Measurements from ENCODE around the gene DOK7. TPM values are rescaled to one million over a fixed set of nuclear protein-coding genes. Genes with fewer than 3 reads are reported as not detected.

The DOK7 gene
- total and polyA plus RNA-seq, 2 of the 4 experiments (the other 2 are of a cell fraction), result not detected

DNA sequence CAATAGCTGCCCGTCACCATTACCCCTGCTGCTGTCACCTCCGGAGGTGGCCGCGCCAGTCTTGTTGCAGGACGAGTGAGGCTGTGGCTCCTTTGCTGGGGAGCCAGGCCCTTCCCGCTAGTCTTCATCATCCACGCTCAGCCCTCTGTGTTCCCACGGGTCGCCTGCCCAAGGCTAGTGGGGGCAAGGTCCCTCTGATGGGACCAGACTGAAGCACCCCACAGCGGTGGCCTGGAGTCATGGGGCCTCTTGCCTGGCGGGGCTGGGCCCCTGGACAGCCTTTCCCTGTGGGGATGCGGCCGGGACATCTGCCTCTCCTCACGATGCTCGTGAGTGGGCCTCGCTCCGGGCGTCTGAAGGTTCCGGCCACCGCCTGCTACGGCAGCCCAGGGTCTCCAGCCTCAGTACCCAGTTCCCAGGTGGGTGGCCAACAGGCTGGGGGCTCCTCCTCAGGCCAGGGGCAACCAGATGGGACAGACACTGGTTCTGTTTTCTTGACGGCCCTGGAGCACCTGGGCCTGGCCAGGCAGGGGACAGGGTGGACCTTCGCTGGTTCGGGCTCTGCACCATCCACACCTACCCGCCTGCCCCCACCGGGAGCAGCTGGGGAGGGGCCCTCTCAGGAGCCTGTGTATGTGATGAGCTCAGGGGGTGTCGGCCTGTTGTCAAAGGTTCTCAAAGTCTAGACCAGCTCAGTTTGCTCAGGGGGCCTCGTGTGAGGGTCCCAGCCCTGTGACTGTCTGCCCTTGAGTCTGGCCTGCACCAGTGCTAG is 32.3 kb downstream of the DOK7 start:
- H2BK120ac ChIP-seq (ENCODE audit: low read depth, low read length), result no peak overlapping the region
- no peak overlapping the region for H3K9ac ChIP-seq (ENCODE audit: low read depth, low read length)
- ChIA-PET POLR2A (ENCODE audit: unreplicated experiment) (no interaction called here), CTCF (no interaction called here)
- H4K5ac ChIP-seq (ENCODE audit: low read depth, low read length), result no peak overlapping the region
- no peak overlapping the region for H4K8ac ChIP-seq (ENCODE audit: low read depth in 2 of 2, low read length in 2 of 2)
- H3K4ac ChIP-seq (ENCODE audit: low read depth, low read length), result no peak overlapping the region
- H3K9me3 ChIP-seq (ENCODE audit: control insufficient read depth, insufficient read depth, low read length), result no peaks in the 10 kb centered on the region
- no peak overlapping the region for H2BK15ac ChIP-seq (ENCODE audit: low read depth, low read length)
- in situ Hi-C loops (cut with MboI; ENCODE audit: low sequenced_read_pairs), result no loop called here
- WGBS, 2 experiments (ENCODE audit: extremely low coverage in 2 of 2, insufficient read length in 1 of 2), result 83% methylated on average over 16 of the region's 28 CpGs; no CpG with 5 or more reads in 1 of the 2 experiments
- dilution Hi-C loops (cut with HindIII; ENCODE audit: low sequenced_read_pairs, unreplicated experiment), result no loop called here
- no peak overlapping the region for H2BK5ac ChIP-seq (ENCODE audit: low read depth, low read length, poor library complexity, severe bottlenecking)
- no peak for TF ChIP-seq MAZ (IDR thresholded peaks at IDR 0.05; ENCODE audit: borderline replicate concordance, low read depth, low read length)
- TF ChIP-seq, protein P1, sequence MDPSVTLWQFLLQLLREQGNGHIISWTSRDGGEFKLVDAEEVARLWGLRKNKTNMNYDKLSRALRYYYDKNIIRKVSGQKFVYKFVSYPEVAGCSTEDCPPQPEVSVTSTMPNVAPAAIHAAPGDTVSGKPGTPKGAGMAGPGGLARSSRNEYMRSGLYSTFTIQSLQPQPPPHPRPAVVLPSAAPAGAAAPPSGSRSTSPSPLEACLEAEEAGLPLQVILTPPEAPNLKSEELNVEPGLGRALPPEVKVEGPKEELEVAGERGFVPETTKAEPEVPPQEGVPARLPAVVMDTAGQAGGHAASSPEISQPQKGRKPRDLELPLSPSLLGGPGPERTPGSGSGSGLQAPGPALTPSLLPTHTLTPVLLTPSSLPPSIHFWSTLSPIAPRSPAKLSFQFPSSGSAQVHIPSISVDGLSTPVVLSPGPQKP (IDR thresholded peaks at IDR 0.05; ENCODE audit: borderline replicate concordance, low read depth, low read length), result no peak
- no peak for TF ChIP-seq MAFK (IDR thresholded peaks at IDR 0.05; ENCODE audit: low read depth, low read length)
- TF ChIP-seq, protein P2, sequence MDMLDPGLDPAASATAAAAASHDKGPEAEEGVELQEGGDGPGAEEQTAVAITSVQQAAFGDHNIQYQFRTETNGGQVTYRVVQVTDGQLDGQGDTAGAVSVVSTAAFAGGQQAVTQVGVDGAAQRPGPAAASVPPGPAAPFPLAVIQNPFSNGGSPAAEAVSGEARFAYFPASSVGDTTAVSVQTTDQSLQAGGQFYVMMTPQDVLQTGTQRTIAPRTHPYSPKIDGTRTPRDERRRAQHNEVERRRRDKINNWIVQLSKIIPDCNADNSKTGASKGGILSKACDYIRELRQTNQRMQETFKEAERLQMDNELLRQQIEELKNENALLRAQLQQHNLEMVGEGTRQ (IDR thresholded peaks at IDR 0.05; ENCODE audit: low read depth, low read length), result no peak
- no peak for TF ChIP-seq RFX5 (IDR thresholded peaks at IDR 0.05; ENCODE audit: low read depth, low read length)
- no peak for TF ChIP-seq BHLHE40 (IDR thresholded peaks at IDR 0.05; ENCODE audit: low read depth, low read length)
- no peak for TF ChIP-seq CHD1 (IDR thresholded peaks at IDR 0.05; ENCODE audit: low read depth, low read length)
- no peak for TF ChIP-seq NFE2L2 (IDR thresholded peaks at IDR 0.05; ENCODE audit: low read depth, low read length)
- no peak for TF ChIP-seq MXI1 (IDR thresholded peaks at IDR 0.05; ENCODE audit: borderline replicate concordance, low read depth, low read length)
- no peak for TF ChIP-seq SMC3 (IDR thresholded peaks at IDR 0.05; ENCODE audit: low read depth, low read length)
- no peak overlapping the region for H2BK20ac ChIP-seq (ENCODE audit: low read depth, low read length)
- H3K79me1 ChIP-seq (ENCODE audit: low read depth in 1 of 2, low read length in 2 of 2), result no peaks in the 10 kb centered on the region; a peak in 1 of 4 replicates
- peaks cover 24% of the 10 kb centered on the region for H4K20me1 ChIP-seq (ENCODE audit: insufficient read depth, low read length)
- no peak overlapping the region for H3K23ac ChIP-seq (ENCODE audit: low read depth, low read length)
- no peak overlapping the region for H3K56ac ChIP-seq (ENCODE audit: extremely low read depth, insufficient read depth, low read length)
- no peak overlapping the region for H3K14ac ChIP-seq (replicated peaks; ENCODE audit: low read depth, low read length)
- no peaks in the 10 kb centered on the region for H3K4me1 ChIP-seq (ENCODE audit: control insufficient read depth, insufficient read depth, low read length)
- no peak overlapping the region for H3K18ac ChIP-seq (ENCODE audit: low read depth, low read length)
- peaks cover 2% of the 10 kb centered on the region; the same call in 1 of the 2 replicates for H3K36me3 ChIP-seq (ENCODE audit: control insufficient read depth, insufficient read depth, low read length)
- DNase-seq (no peak), ATAC-seq (ENCODE audit: low read depth) (no peak)
- no peak overlapping the region for H3K4me3 ChIP-seq (ENCODE audit: insufficient read depth, low read depth, low read length)
- no peaks in the 10 kb centered on the region for H3K9me1 ChIP-seq (ENCODE audit: insufficient read depth, low read length)
- no peak overlapping the region for H2AK9ac ChIP-seq (replicated peaks; ENCODE audit: low read depth, low read length, poor library complexity)
- H3K4me2 ChIP-seq (ENCODE audit: low read depth, low read length), result no peak overlapping the region
- BruUV-seq (replicated peaks), result no TSS peak
- no peak overlapping the region for H2AK5ac ChIP-seq (ENCODE audit: low read depth, low read length)
- peaks cover 4% of the 10 kb centered on the region; the same call in 1 of the 2 replicates for H3K27me3 ChIP-seq (ENCODE audit: control insufficient read depth, insufficient read depth, low read length)
- intact Hi-C loops (cut with micrococcal nuclease), result no loop called here
- H3K27ac ChIP-seq (ENCODE audit: insufficient read depth, low read length), result no peak overlapping the region
- H4K91ac ChIP-seq (ENCODE audit: insufficient read depth, low read depth, low read length), result no peak overlapping the region
- no peak overlapping the region for H2AFZ ChIP-seq (replicated peaks; ENCODE audit: low read length, poor library complexity)
